ENCODE measurements around the gene KDM3B.
A peak's percentile ranks its signal among the peaks of the same experiment; 100 is the strongest.

KDM3B gene

GRCh38 chr5:138453590-138453989 is 101.1 kb downstream of the KDM3B start:
- DNase-seq (ENCODE audit: low read depth), result no peak

- DNase-seq (ENCODE audit: low read depth), result no peak
These were observed 101.6 kb downstream of the KDM3B start for GRCh38 chr5:138454121-138454520.

- DNase-seq (ENCODE audit: low read depth), result no peak
These were observed 102.9 kb downstream of the KDM3B start for GRCh38 chr5:138455232-138455930.

GRCh38 chr5:138457531-138458275 is 105.2 kb downstream of the KDM3B start:
- no peak for DNase-seq (ENCODE audit: low read depth)

- DNase-seq (ENCODE audit: low read depth), result no peak
These were observed 105.9 kb downstream of the KDM3B start for GRCh38 chr5:138458384-138458783.

GRCh38 chr5:138458856-138459255 is 106.4 kb downstream of the KDM3B start:
- no peak for DNase-seq (ENCODE audit: low read depth)

GRCh38 chr5:138459311-138459933 is 106.9 kb downstream of the KDM3B start:
- DNase-seq (ENCODE audit: low read depth), result peak; percentile 69

GRCh38 chr5:138460032-138460693 is 107.7 kb downstream of the KDM3B start:
- no peak for DNase-seq (ENCODE audit: low read depth)

- no peak for DNase-seq (ENCODE audit: low read depth)
These were observed 109.0 kb downstream of the KDM3B start for GRCh38 chr5:138461343-138462125.

- DNase-seq (ENCODE audit: low read depth), result no peak
These were observed 111.0 kb downstream of the KDM3B start for GRCh38 chr5:138463419-138464007.

GRCh38 chr5:138464008-138464387 is 111.5 kb downstream of the KDM3B start:
- peak; percentile 90 for DNase-seq (ENCODE audit: low read depth)

- peak; percentile 92 for DNase-seq (ENCODE audit: low read depth)
These were observed 112.1 kb downstream of the KDM3B start for GRCh38 chr5:138464388-138465260.

- DNase-seq (ENCODE audit: low read depth), result peak; percentile 85
These were observed 113.0 kb downstream of the KDM3B start, which contains the start of gene EGR1 for GRCh38 chr5:138465261-138466124. TSS of gene EGR1 (plus strand) at chr5:138465479. CDS start at chr5:138465762, 283 bp downstream.

- DNase-seq (ENCODE audit: low read depth), result no peak
These were observed 113.8 kb downstream of the KDM3B start for GRCh38 chr5:138466125-138466899.

GRCh38 chr5:138466900-138467710 is 114.6 kb downstream of the KDM3B start:
- no peak for DNase-seq (ENCODE audit: low read depth)

GRCh38 chr5:138467711-138468132 is 115.2 kb downstream of the KDM3B start:
- DNase-seq (ENCODE audit: low read depth), result no peak

- DNase-seq (ENCODE audit: low read depth), result no peak
These were observed 115.9 kb downstream of the KDM3B start for GRCh38 chr5:138468133-138468965.

All from activated T-helper 9 cell treated with anti-CD3 and anti-CD28 coated beads, Interleukin-2, amount 50 U/mL, for 16 hours (primary cell).